ENCODE results near the gene NUP205.

NUP205 gene

GRCh38 chr7:135552148-135552547 is 5.6 kb upstream of the NUP205 start:
- FAIRE-seq = no peak

GRCh38 chr7:135553346-135553745 is 4.4 kb upstream of the NUP205 start:
- FAIRE-seq = no peak

DNA sequence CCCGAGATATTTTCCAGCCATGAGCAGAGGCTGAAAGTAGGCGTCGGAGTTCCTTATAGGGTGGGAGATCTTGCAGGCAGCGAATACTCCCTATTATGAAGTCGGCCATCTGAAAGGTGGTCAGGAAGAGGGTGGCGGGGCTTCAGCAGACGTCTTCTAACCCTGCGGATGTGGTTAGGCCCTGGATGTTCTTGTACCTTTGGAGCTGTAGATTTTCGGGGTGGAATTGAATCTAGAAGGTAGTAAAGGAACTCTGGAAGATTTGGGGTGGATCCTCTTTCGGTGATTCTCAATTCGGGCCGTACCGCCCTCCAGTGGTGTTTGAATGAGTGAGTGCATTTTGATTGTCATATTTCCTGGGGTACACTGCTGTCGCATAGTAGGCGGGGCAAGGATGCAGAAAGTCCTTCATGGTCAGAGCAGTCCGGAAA is 635 bp downstream of the NUP205 start:
- FAIRE-seq = peak; percentile 91

- FAIRE-seq = no peak
These were observed 1.2 kb downstream of the NUP205 start for GRCh38 chr7:135558881-135559280.

DNA sequence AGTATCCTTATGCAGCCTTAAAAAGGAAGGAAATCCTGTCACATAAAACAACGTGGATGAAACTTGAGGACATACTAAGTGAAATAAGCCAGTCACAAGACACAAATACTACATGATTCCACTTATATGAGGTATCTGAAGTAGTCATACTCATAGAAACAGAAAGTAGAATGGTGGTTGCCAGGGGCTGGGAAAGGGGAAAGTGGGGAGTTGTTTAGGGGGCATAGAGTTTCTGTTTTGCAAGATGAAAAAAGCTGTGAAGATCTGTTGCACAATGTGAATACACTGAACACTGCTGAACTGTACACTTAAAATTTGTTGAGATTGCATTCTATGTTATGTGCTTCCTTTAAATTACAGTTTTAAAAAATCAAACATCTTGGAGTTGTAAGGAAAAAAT is 2.9 kb downstream of the NUP205 start:
- FAIRE-seq = no peak

DNA sequence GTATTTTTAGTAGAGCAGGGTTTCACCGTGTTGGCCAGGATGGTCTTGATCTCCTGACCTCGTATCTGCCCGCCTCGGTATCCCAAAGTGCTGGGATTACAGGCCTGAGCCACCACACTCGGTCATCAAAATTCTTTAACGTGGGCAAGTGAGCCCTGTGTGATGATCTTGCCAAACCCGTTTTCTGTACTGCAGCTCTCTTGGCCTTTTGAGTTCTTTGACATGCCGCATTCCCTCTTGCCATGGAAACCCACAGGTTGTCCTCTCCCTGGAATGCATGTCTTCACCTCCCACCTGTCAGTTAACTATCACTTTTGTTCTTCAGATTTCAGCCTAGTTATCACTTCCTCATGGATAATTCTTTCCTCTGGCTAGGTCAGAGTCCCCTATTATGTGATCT is 5.0 kb downstream of the NUP205 start:
- no peak for FAIRE-seq

DNA sequence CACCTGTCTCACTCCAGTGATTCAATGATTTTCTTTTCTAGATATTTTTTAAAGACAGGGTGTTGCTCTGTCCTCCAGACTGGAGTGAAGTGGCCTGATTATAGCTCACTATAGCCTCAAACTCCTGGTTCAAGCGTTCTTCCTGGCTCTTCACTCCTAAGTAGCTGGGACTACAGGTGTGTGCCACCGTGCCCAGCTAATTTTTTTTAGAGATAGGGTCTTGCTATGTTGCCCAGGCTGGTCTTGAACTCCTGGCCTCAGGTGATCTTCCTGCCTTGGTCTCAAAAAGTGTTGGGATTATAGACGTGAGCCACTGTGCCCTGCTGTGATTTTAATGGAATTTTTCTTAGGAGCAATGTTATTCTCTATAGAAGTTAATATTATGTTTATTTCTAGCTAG is 14.1 kb downstream of the NUP205 start:
- FAIRE-seq = no peak

- no peak for FAIRE-seq
These were observed 15.8 kb downstream of the NUP205 start for GRCh38 chr7:135573541-135573940.

DNA sequence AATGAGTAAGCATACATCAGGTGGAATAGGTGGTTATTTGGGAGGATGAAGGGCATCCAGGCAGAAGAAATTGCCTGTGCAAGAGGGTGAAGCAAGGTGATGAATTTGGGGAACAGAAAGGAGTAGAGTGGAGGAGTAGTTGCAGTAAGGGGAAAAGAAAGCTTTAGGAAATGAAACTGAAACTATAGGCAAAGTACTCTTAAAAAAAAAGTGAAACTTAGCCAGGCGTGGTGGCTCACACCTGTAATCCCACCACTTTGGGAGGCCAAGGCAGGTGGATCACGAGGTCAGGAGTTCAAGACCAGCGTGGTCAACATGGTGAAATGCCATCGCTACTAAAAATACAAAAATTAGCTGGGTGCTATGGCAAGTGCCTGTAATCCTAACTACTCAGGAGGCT is 17.6 kb downstream of the NUP205 start:
- FAIRE-seq = no peak

GRCh38 chr7:135578569-135578968 is 20.9 kb downstream of the NUP205 start:
- no peak for FAIRE-seq

GRCh38 chr7:135584362-135585353 is 26.9 kb downstream of the NUP205 start:
- peak; percentile 52 for FAIRE-seq

GRCh38 chr7:135597181-135597925 is 39.6 kb downstream of the NUP205 start:
- peak; percentile 87 for FAIRE-seq

- FAIRE-seq = no peak
These were observed 40.2 kb downstream of the NUP205 start for GRCh38 chr7:135597926-135598305.

GRCh38 chr7:135599471-135599870 is 41.8 kb downstream of the NUP205 start:
- no peak for FAIRE-seq

- no peak for FAIRE-seq
These were observed 42.5 kb downstream of the NUP205 start for GRCh38 chr7:135600226-135600625.

GRCh38 chr7:135601182-135601581 is 43.5 kb downstream of the NUP205 start:
- no peak for FAIRE-seq

DNA sequence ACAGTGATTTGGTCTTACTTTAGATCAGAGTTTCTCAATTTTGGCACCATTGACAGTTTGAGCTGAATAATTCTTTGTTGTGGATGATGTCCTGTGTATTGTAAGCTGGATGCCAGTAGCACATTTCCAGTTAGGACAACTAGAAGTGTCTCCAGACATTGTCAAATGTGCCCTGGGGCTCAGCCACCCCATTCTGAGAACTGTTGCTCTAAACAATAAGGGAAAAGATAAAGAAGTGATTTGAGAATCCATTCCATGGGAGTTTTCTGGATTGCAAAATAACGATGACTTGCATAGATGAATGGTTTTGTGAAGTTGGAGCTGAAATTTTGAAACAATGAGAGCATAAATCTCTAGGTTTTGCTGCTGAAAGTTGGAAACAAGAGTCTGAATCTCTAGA is 44.6 kb downstream of the NUP205 start:
- FAIRE-seq = no peak

DNA sequence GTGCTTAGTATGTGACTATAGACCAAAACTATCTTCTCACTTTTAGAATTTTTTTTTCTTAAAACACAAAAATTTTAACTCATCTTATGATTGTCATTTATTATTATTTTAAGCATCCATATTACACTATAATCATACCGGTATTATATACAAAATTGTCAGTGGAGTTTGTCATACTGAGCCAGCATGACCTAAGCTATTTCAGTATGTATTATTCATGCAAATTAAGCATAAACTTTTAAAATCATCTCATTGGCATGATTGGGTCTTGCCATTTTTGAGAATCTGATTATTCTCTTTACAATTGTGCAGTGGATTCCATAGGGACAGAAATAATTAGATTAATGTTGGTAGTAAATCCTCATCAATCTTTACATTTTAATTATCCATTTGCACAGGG is 58.4 kb downstream of the NUP205 start:
- peak; percentile 62 for FAIRE-seq

DNA sequence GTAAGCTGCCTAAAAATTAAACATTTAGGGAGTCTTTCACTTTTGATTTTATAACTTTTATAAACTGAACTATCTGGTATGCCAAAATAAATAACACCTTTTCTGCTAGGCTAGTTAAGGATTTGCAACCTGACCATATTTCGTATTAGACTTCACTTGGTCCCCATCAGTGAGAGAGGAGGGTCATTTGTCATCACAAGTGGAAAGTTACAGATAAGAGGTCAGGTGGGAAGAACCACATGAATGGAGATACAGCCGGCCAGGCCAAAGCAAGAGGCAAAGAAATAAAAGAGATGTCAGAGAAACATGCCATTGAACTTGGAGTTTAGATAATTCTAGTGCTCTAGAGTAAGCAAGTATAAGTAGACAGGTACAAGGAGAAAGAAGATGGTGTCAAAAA is 60.1 kb downstream of the NUP205 start:
- FAIRE-seq = peak; percentile 39

DNA sequence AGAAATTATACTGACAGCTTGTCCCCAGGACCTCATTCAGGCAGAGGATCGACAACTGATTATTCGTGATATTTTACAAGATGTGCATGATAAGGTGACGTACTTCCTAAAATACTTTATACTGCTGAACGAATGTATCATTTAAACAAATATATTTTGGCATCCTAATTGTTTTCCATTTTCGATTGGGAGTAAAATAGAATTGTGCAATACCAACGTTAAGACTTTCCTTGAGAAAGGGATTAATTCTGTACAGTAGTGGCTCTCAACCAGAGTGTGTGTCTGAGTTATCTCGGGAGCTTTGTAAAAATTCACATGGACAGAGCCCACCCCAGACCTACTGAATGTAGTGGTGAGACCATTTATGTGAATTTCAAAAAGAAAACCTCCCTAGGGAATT is 60.8 kb downstream of the NUP205 start:
- no peak for FAIRE-seq

DNA sequence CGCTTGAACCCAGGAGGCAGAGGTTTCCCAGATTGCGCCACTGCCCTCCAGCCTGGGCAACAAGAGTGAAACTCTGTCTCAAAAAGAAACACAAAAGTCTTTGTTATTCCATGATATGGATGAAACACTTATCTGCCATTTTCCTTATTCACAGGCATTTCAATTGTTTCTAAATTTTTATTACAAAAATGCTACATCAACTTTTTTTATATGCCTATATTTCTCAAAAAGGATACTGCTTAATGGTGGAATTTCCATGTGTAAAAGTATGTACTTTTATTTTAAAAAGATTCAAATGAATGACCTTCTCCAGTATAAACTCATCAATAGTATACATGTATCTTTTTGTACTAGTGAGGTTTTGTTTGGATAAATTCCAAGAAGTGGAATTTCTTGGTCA is 62.7 kb downstream of the NUP205 start:
- no peak for FAIRE-seq

DNA sequence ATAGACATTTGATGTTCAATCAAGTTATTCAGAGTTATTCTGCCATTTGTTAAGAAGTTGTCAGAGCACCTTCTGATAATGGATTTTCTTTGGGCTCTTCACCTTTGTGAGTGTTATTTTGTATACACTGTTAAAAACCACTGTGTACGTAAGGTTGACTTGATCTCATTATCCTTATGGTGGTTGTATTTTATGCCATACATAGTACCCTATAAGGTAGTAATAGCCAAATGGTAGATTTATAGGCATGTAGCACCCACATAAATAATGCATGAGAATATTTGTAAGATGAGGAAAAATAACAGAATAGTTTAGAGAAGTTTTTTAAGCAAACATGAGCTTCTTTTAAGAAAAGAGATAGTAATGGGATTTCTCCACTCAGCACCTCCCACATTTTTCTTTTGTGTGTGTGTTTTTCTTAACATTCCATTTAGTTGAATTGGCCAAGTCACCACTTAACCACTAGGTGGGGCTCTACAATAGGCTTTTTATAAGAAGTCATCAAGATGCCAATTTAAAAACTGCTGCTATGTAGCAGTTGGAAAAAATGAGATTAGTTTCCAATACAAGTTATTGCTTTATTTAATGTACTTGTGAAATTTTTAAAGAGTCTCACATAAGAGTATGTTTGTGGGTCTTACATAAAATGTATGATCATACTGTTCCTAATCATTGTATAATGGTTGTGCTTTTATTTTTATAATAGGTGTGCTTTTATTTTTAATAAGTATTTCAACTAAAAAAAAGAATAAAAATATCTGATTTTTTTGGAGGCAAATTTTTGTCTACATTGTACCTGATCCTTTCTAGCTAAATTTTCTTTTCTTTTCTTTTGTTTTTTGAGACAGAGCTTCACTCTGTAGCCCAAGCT is 63.5 kb downstream of the NUP205 start:
- FAIRE-seq = peak; percentile 100
